CMK (cell line): ENCODE data around the gene MOBP.

Experiments
- DNase-seq: peaks from one replicate; pipeline ENCODE4 v3.0.0-alpha.2; 2010; ENCODE audit warnings: low read depth

The MOBP gene

GRCh38 chr3:39499651-39500273 is 32.3 kb downstream of the MOBP start:
- no peak for DNase-seq

- DNase-seq = no peak
Observed at GRCh38 chr3:39501059-39501458, 33.6 kb downstream of the MOBP start.

- DNase-seq = no peak
Observed at GRCh38 chr3:39501968-39502837, 34.7 kb downstream of the MOBP start.

DNA sequence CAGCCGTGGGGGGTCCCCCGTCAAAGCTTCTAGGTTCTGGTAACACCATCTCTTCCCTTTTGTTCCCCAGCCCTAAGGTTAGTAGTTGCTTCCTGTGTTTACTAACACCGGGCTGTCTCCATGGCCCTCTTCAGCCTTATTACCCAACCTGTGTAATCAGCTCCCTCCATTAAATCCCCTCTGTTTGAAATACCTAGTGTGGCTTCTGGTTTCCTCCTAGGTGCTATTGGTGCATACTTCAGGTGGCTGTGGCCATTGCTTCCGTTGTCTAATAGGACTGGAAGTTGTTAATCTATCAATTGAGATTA is 35.3 kb downstream of the MOBP start:
- DNase-seq = no peak

- DNase-seq = no peak
Observed at GRCh38 chr3:39505866-39506742, 38.6 kb downstream of the MOBP start.

DNA sequence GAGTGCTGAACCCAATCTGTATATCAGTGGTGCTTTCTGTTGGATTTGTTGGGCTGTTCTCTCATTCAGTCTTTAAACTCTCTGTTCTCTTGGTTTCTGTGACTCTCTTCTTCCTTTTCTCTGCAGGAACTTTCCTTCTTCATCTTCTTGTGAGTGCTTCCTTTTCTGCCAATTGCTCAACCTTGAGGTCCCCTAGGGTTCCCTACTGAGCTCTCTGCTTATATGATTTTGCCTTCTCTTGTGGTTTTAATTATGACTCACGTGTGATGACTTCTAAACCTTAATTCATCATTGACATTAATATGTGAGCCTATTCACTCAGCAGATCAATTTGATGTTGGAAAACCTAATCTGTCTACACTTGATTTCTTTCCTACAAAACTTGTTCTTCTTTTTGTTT is 39.4 kb downstream of the MOBP start:
- DNase-seq = no peak

DNA sequence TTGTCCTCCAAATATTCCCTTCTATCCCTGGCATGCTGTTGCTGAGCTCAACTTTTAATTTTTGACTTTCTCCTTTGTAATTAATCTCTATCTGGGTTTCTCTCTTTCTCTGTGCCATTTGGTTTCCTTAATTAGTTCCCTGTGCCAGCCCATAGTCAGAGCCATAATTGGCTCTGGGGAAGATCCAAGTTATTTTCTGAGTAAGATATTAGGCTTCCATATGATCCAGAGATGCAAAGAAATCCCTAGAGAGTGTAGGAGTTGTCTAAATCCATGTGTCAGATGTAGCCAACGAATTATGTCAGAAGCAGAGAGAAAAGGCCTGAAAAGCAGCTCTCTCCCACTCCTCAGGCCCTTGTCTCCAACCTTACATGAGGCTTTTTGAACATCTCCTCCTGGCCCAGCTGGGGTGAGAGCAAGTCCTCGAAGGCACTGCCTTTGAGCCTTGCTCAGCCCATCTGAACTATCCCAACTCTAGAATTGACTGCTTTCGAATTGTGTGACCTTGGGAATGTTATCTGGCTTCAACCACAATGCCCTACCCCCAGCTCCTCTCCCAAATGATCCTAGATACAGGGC is 46.4 kb downstream of the MOBP start:
- no peak for DNase-seq

DNA sequence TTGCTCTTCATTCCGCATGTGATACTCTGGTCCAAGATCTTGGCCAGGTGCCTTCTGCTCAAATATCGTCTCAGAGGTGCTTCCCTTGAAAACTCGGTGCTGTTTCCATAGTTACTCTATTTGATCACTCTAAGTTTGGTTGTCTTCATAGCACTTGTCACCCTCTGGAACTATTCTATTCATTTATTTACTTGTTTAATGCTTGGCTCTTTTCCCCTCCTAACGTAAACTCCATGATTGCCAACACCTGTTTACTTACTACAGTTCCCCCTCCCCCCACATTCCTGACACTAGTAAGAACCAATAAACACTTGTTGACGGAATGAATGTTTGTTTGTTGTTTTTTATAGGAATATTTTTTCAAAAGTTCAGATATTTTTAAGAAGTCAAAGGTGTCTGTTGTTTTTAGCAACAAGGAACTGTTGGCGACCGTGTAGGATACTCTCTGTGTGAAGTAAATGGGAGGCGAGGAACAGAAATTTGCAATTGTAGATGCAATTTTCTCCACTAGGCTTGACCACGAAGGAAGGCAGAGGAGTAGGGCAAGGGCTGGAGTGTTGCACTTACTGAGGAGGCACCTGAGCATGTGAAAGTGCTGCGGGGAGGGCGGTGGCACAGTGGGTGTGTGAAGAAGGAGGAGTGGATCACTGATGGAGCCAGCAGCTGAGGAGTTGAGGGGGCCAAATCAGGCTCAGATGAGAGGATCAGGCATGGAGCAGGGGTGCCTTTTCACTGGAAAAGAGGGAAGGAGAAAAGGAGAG is 48.4 kb downstream of the MOBP start:
- DNase-seq = no peak

DNA sequence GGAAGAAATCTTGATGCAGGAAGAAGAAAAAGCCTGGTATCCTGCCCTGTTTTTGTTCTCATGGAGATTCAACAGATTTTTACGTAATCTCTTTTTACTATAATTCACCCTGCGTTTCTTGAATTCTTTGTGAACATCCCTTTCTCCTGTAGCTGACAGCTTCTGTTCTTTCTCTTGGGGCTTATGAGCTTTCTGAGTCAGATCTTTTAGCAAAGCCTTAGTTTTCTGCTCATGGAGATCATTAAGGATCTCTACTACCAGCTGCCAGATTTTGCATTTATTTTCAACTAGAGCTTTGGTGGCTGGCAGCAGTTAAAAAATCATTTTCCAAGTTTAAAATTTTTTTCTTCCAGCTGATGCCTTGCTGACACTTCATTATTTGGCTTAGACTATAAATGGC is 51.6 kb downstream of the MOBP start:
- no peak for DNase-seq

GRCh38 chr3:39519554-39520288 is 52.2 kb downstream of the MOBP start:
- no peak for DNase-seq

- DNase-seq = no peak
Observed at GRCh38 chr3:39521456-39521855, 54.0 kb downstream of the MOBP start.

DNA sequence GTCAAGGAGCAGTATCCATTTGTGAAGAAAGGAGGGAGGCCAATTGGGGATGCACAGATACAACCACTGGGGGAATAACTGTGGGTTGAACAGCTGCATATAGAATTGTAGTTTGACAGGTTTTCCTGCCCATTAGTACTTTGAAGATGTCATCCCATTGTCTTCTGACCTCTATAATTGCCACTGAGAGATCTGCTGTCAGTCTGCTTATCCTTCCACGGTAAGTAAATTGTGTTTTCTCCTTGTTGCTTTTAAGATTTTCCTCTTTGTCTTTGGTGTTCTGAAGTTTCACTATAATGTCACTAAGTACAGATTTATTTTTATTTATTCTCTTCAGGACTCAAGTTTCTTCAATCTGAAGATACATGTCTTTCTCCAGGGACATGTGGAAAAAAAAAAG is 56.6 kb downstream of the MOBP start:
- no peak for DNase-seq

- no peak for DNase-seq
Observed at GRCh38 chr3:39528844-39529243, 61.4 kb downstream of the MOBP start.

DNA sequence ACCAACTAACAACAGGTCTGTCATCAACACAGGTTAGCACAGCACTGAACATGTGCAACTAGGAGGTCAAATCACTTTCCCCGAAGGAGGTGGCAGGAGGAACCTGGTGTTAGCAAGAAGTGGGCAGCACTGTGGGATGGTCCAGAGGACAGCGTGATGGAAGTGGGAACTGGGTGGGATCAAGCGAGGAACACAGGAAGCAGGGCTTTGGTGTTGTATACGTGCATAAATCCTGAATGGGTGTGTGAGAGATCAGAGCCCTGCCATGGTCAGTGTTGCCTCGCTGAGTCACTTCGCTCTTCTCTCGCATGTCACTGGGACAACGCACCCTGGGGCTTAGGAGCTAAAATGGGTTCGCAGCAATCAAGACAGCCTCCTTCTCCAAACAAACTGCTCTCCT is 62.1 kb downstream of the MOBP start:
- DNase-seq = no peak

DNA sequence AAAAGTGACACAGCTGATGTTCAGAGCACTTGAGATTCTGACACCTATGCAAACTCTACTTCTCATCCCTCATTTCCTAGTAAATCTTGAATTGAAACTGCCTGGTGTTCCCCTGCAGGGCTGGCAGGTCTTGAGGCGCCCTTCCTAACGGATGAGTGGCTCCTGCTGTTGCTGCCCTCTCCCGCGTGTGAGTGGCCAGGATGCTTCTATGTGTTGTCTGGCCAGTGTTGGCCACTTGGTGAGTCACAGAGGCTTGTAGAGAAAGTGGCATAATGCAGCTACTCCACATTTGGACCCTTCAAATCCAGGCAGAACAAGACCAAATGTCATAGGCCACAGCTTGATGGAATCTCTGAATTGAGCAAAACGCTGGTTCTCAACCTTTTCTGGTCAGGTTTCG is 63.6 kb downstream of the MOBP start:
- DNase-seq = no peak

DNA sequence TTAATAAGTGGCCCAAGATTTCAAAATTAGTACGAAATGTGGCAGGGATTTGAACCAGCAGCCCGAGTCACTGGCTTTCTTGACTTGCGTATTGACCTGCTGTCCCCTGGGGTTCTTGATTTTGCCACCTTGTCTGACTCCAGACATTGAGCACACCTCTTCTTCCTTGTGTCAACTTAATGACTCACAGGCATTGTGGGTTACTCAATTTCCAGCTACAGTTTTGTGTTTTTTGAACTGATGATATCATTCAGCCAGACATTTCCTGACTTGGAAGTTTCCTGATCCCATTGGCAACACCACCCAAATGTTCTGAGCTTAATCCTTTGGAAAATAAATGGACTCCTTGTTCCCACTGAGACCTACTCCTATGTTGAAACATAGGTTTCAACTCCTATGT is 64.2 kb downstream of the MOBP start:
- DNase-seq = no peak

DNA sequence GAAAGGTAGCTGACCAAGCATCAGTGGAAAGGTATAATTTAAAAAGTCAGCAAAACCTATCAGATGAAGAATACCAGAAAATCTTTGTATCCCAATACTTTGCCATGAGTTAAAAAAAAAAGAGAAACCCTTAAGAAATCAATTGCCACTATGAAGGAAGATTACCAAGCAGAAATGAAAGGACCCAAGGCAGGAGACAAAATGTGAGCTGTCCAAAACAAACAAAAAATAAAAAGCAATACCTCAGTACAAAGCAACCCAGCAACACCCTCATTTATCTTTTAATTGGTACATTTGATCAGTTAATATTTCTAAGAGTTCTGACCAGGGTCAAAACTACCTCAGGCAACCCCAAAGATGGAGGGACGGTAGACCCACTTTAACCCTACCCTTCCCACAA is 65.3 kb downstream of the MOBP start:
- no peak for DNase-seq

DNA sequence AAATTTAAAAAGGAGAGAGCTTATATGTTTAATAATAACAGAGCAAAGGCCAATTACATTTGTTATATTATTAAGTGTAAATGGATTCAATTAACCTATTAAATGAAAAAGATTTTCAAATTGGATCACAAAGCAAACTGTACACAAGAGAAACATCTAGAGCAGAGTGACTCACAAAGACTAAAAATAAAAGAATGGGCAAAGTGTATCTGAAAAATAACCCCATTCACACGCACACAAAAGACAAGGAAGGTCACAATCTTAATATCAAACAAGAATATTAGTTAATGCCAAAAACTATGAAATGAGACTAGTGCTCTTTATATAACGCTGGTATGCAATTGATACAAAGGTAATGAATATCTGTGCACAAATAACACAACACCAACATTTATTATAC is 65.7 kb downstream of the MOBP start:
- no peak for DNase-seq

GRCh38 chr3:39540162-39540921 is 72.9 kb downstream of the MOBP start:
- no peak for DNase-seq

DNA sequence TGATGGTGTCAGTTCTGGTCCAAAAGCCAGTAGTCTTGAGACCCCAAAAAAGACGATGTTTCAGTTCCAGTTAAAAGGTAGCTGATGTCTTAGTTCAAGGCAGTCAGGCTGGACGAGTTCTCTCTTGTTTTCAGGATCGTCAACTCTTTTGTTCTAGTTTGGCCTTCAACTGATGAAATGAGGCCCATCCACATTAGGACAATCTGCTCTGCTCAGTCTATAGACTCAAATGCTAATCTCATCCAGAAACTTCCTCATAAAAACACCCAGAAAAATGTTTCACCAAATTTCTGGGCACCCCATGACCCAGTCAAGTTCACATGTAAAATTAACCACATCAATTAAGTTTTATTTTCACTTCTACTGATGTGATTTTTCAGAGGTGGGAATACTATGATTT is 74.0 kb downstream of the MOBP start:
- no peak for DNase-seq
